Measurements from ENCODE around the gene AP4M1. TPM values are rescaled to one million over a fixed set of nuclear protein-coding genes. Genes with fewer than 3 reads are reported as not detected.

AP4M1 gene
- total RNA-seq, 1 experiment from 2014 or later, result 66.9 TPM

DNA sequence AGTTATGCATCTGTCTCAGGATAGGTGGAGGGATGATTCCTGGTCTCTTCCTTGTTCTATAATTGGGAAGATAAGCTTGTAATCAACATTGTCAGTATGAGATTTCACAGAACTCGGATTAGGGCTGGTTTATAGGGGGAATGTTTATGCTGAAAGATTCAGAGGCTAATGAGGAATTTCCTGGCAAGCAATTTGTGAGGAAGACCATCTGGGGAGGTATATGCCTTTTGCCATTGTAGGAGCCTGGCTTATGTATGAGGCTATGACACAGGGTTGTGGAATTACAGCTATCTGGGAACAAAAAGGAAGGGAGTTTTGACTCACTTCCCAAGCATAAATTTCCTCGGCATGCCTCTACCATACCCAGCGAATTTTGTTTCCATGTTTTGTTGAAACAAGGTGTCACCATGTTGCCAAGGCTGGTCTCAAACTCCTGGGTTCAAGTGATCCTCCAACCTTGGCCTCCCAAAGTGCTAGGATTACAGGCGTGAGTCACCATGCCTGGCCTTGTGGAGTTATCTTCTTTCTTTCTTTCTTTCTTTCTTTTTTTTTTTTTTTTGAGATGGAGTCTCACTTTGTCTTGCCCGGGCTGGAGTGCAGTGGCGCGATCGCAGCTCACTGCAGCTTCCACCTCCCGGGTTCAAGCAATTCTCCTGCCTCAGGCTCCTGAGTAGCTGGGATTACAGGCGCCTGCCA is 14.2 kb upstream of the AP4M1 start:
- DNase-seq (ENCODE audit: low spot score), result peak; percentile 97

DNA sequence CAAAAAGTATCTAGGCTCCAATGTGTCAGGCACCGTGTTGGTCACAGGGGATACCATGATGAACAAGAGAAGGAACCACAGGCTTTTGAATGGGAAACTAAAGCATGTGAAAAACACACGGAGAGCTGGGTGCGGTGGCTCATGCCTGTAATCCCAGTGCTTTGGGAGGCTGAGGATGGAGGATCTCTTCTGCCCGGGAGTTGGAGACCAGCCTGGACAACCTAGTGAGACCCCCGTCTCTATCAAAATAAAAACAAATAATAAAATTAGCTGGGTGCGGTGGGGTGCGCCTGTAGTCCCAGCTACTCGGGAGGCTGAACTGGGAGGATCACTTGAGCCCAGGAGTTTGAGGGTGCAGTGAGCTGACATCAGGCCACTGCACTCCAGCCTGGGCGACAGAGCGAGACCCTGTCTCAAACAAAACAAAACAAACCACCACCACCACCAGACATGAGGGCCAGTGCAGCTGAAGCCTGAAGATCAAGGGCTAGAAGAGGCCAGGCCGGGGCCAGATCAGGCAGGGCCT is 13.3 kb upstream of the AP4M1 start:
- no peak for DNase-seq (ENCODE audit: low spot score)

DNA sequence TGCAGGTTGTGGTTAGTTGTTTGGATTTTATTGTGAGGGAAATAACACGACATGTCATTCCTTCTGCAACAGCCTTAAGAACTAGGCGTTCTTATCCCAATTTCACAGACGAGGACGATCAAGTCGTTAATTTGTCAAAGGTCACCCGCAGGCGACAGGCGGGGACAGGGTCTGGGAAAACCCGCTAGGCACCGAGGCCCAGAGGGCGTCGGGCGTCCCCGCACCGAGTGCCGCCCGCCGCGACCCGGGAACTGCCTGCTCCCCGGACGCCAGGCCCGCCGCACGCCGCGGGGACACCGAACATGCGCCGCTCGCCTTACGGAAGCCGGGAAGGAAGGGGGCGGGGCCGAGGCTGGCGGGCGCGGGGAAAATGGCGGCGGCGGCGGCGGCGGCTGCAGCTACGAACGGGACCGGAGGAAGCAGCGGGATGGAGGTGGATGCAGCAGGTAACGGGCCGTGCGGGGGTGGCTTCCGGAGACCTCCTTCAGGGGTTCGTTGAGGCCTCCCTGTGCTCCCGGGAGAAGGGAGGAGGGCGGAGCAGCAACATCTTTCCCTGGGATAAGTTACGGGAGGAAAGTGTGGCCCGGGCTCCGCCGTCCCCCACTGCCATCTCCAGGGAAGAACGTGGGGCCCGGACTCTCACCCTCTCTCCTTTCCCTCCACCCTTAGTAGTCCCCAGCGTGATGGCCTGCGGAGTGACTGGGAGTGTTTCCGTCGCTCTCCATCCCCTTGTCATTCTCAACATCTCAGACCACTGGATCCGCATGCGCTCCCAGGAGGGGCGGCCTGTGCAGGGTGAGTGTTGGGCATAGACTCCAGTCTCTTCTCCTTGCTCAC is 12.6 kb upstream of the AP4M1 start, which contains the start of gene COPS6:
TSS of gene COPS6 (plus strand) at position 349 of the 837 bp plus-strand sequence. CDS start at position 371, 22 bp downstream.
- DNase-seq (ENCODE audit: low spot score), result no peak

DNA sequence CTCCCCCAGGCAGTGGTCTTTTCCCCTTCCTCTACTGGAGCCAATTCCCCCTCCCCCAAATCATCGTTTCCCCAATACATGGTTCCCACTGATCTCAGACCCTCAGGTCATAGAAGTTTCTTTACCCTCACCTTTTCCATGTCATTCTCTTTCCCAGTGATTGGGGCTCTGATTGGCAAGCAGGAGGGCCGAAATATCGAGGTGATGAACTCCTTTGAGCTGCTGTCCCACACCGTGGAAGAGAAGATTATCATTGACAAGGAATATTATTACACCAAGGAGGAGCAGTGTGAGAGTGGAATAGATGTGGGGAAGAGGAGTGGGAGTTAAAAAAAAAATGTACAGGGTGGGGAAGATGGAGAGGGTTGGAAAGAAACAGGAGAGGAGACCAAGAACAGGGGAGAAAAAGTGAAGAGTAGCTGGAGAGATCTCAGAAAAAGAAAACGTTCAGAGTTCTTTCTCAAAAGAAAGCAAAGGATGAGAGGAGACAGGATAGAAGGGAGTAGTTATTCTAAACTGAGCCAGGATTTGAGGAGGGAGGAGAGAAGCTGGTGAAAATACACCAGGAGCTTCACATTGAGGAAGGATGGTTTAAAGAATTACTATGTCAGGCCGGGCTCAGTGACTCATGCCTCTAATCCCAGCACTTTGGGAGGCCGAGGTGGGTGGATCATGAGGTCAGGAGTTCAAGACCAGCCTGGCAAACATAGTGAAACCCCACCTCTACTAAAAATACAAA is 11.8 kb upstream of the AP4M1 start:
- DNase-seq (ENCODE audit: low spot score), result peak; percentile 58

DNA sequence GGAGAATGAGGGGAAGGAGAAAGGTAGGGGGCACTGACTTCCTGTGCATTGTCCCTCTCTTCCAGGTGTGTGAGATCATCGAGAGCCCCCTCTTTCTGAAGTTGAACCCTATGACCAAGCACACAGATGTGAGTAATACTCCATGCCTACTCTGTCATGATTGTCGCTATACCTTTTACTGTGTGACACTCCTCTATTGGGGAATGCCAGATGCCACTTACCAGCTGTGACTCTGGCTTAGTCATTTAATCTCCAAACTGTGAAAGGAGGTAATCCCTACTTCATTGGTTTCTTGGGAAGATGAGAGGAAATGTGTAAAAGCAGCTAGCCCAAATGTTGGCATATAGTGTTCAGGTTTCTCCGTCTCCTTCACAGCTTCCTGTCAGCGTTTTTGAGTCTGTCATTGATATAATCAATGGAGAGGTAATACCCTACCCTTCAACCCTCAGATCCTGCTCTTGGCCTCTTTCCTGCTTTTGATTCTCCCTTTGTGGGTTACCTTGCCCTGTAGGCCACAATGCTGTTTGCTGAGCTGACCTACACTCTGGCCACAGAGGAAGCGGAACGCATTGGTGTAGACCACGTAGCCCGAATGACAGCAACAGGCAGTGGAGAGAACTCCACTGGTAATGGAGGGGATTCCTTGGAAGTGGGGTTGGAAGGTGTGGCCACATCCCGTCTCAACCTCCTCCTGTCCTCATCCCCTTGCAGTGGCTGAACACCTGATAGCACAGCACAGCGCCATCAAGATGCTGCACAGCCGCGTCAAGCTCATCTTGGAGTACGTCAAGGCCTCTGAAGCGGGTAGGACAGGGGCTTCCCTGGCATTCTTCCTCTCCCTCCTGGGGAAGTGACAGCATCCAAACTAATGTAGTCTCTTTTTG is 10.7 kb upstream of the AP4M1 start:
- no peak for DNase-seq (ENCODE audit: low spot score)

DNA sequence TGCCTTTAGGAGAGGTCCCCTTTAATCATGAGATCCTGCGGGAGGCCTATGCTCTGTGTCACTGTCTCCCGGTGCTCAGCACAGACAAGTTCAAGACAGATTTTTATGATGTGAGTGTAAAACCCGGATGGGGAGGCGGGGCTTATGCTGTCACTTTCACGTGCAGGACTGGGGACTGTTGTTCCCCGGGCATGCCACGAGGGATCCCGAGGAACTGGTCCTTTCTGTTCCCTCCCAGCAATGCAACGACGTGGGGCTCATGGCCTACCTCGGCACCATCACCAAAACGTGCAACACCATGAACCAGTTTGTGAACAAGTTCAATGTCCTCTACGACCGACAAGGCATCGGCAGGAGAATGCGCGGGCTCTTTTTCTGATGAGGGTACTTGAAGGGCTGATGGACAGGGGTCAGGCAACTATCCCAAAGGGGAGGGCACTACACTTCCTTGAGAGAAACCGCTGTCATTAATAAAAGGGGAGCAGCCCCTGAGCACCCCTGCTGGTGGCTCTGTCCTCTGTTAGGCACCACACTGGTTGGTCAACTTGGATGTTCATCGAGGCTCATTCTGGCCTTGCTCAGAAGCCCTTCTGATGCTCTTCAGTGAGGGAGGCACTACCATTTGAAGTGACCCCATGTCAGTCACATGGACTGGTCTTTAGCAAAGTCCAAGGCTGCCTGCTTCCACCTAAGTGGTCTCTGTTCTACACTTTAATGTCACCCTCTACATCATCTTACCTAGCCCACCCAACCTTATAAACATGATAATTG is 9.8 kb upstream of the AP4M1 start:
- no peak for DNase-seq (ENCODE audit: low spot score)

- no peak for DNase-seq (ENCODE audit: low spot score)
Measured at GRCh38 chr7:100093054-100093453, 8.4 kb upstream of the AP4M1 start.

GRCh38 chr7:100093498-100093897 is 7.9 kb upstream of the AP4M1 start:
- DNase-seq (ENCODE audit: low spot score), result no peak

GRCh38 chr7:100093925-100094486 is 7.4 kb upstream of the AP4M1 start:
- no peak for DNase-seq (ENCODE audit: low spot score)

DNA sequence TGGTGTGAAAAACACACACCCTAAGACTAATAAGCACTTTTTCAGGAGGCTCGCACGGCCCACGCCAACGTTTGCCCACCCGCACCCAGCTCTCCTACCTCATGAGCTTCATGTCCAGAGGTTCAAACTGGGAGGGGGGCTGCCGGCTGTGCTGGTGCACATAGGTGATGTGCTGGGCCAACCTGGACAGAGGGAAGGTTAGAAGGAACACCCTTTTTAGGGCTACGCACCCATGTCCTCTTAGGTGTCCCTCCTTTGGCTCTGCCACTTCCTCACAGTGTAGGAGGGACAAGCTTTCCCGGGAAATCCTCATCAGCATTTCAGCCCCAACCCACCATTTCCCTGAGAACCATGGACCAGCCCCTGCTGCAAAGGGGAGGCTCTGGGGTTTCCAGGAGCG is 6.2 kb upstream of the AP4M1 start:
- DNase-seq (ENCODE audit: low spot score), result no peak

GRCh38 chr7:100095704-100096103 is 5.7 kb upstream of the AP4M1 start:
- no peak for DNase-seq (ENCODE audit: low spot score)

DNA sequence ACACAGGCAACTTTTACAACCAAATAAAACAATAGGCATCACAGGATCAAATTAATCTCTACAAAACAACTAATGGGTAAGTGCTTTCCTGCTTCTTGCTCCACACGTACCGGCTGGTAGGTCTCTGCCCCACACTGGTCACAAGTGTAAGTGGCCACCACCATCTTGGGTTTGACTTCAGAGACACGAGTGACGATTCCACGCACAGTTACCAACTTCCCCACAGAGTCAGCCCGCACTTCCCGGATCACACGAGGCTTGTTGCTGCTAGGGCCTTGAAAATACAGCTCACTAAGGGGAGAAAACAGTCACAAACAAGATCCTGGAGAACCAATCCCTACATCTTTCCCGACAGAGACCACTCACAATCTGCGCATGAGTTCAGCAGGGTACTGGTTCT is 2.5 kb upstream of the AP4M1 start:
- no peak for DNase-seq (ENCODE audit: low spot score)

DNA sequence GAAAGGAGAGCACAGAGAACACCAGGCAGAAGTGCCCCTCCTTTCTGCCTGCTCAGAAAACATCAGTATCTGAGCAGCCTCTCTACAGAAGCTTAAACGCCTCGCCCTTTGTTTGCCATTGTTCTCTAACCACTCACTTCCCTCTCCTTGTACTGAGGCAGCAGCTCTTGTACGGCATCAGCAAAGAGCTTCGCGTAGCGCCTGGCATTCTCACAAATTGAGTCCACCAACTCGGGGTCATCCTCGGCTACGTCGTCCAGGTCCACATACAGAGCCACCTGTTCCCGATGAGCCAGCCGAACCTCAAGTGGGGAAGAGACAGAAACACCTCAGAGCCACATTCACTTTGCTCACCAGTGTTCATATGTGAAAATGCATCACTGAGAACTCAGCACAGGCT is 2.0 kb upstream of the AP4M1 start:
- DNase-seq (ENCODE audit: low spot score), result no peak

GRCh38 chr7:100100420-100101015 is 925 bp upstream of the AP4M1 start:
- DNase-seq (ENCODE audit: low spot score), result peak; percentile 85

DNA sequence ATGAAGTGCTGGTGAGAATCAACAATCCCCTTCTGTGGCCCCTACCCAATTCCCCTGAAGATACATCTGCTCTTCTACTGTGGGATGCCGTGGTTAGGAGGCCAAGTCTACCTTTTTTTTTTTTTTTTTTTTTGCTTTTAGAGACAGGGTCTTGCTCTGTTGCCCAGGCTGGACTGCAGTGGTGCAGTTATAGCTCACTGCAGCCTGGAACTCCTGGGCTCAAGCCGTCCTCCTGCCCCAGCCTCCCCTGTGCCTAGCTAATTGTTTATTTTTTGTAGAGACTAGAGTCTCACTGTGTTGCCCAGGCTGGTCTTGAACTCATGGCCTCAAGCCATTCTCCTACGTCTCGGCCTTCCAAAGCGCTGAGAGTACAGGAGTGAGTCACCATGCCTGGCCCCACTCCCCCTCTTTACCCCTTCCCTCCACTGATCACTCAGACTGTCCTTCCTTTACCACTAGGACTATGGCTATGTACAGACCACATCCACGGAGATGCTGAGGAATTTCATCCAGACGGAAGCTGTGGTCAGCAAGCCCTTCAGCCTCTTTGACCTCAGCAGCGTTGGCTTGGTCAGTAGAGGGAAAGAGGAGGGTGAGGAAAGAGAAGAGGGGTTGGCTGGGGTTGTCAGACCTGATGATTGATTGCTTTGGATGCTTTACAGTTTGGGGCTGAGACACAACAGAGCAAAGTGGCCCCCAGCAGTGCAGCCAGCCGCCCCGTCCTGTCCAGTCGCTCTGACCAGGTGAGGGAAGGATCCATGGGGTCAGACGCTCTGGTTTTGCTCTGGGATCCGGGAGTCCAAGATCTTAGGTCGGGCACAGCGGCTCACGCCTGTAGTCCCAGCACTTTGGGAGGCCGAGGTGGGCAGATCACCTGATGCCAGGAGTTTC is 1.8 kb downstream of the AP4M1 start:
- DNase-seq (ENCODE audit: low spot score), result peak; percentile 99

GRCh38 chr7:100105534-100105933 is 4.1 kb downstream of the AP4M1 start:
- DNase-seq (ENCODE audit: low spot score), result no peak

DNA sequence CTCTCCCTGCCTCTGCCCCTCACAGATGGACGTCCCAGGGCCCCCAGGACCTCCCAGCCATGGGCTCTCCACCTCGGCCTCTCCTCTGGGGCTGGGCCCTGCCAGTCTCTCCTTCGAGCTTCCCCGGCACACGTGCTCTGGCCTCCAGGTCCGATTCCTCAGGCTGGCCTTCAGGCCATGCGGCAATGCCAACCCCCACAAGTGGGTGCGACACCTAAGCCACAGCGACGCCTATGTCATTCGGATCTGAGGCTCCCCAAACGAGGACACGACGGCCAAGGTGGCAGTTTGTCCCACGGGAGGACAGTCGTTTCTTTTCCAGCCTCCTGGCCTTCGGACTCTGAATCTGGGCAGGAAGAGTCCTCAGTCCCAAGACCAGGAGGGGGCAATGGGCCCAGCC is 5.2 kb downstream of the AP4M1 start:
- no peak for DNase-seq (ENCODE audit: low spot score)

DNA sequence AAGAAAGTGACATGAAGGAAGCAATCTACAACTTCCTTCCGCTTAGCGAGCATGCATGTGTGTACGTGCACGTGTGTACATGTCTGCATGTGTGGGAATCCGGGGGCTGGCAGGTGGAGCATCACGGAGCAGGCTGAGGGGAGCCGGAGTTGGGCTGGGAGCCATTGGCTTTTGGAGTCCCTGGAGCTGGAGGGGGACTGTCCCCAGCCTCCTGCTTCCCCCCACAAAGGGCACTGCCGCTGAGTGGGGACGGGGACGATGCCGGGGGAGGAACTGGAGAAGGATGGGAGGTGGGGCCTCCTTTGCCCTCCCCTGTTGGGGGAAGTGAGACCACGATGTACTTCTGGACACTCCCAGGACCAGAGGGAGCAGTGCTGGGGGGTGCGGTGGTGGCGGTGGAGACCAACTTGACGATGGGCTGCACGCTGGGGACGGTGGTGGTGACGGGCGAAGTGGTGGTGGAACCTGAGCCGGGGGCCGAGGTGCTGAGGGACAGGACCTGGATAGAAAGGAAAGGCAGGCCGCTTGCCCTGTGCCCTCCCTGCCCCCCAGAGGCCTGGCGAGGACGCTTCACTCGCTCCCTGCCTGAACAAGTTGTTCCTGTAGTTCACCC is 5.8 kb downstream of the AP4M1 start:
- no peak for DNase-seq (ENCODE audit: low spot score)

Measured in A172 (cell line).